Endothelial cell of umbilical vein (primary cell): ENCODE results near the gene DIP2A. TPM values are rescaled to one million over a fixed set of nuclear protein-coding genes. Genes with fewer than 3 reads are reported as not detected.

Experiments used
- BruUV-seq: library from RNA; stranded (reverse); fragments of 400-500 nt; replicated peaks from 2 replicates; lab custom pipeline; 2021; lab: Mats Ljungman, UMichigan
- CTCF ChIA-PET: fragments of 300-600, 350-600 bp; sonication (Branson Sonifier 250); formaldehyde crosslinking; loops from one replicate; lab custom pipeline; 2021; ENCODE audit warnings: antibody characterized with exemption, inconsistent platforms; lab: Charles Lee
- POLR2A ChIA-PET: fragments of 300-600, 350-600 bp; sonication (Branson Sonifier 250); formaldehyde crosslinking; loops from one replicate; lab custom pipeline; 2021; ENCODE audit warnings: antibody characterized with exemption, inconsistent platforms; lab: Charles Lee
- DNase-seq: peaks from one replicate; pipeline ENCODE4 v3.0.0-alpha.2; 2011; ENCODE audit warnings: low read depth, low spot score
- FAIRE-seq: peaks from 2 replicates; lab custom pipeline; 2011; peaks lifted over from hg19 to GRCh38; lab: Jason Lieb, UNC
- H2AFZ ChIP-seq: 2 replicates; pipeline ENCODE4 v1.6.0; 2012; ENCODE audit warnings: low read depth, low read length, control low read depth, inconsistent platforms
- H3K27ac ChIP-seq: 2 replicates; pipeline ENCODE4 v1.5.1; 2011; ENCODE audit warnings: low read depth, mild to moderate bottlenecking, control low read depth, low read length, moderate library complexity; ENCODE audit not compliant: insufficient read depth
- H3K27me3 ChIP-seq, 2 experiments: 2 replicates each; pipeline versions ENCODE4 v1.6.0 to v1.6.1; 2011; ENCODE audit warnings: low read length in 2 of 2, mixed read lengths in 1 of 2; ENCODE audit not compliant: control insufficient read depth in 2 of 2, insufficient read depth in 2 of 2
- H3K36me3 ChIP-seq, 2 experiments: 2 replicates in 1 of 2; 3 replicates in 1 of 2; pipeline ENCODE4 v1.5.1; 2011; ENCODE audit warnings: low read length in 2 of 2, mild to moderate bottlenecking in 1 of 2, moderate library complexity in 1 of 2; ENCODE audit not compliant: control insufficient read depth in 2 of 2, insufficient read depth in 2 of 2; ENCODE audit errors: extremely low read depth in 1 of 2
- H3K4me1 ChIP-seq: 3 replicates; pipeline ENCODE4 v1.5.1; 2011; ENCODE audit warnings: mild to moderate bottlenecking, low read length; ENCODE audit not compliant: control insufficient read depth, insufficient read depth; ENCODE audit errors: extremely low read depth
- H3K4me2 ChIP-seq: 2 replicates; pipeline ENCODE4 v1.6.1; 2011; ENCODE audit warnings: low read length, control low read depth, mixed read lengths; ENCODE audit not compliant: insufficient read depth
- H3K4me3 ChIP-seq, 3 experiments: fragments of 200-600 bp in 1 of 3; sonication (generic), shearing (Covaris generic) in 1 of 3; replicated peaks in 1 of 3; 2 replicates each; pipeline ENCODE4 v1.5.1; 2011 to 2016; ENCODE audit warnings: control low read depth in 3 of 3, low read length in 3 of 3, mild to moderate bottlenecking in 2 of 3, inconsistent platforms in 1 of 3, low read depth in 1 of 3, moderate library complexity in 1 of 3; ENCODE audit not compliant: insufficient read depth in 1 of 3
- H3K79me2 ChIP-seq: 2 replicates; pipeline ENCODE4 v1.6.0; 2012; ENCODE audit warnings: low read length, inconsistent platforms; ENCODE audit not compliant: control insufficient read depth, insufficient read depth
- H3K9ac ChIP-seq: replicated peaks from 2 replicates; pipeline ENCODE3; 2011; ENCODE audit warnings: low read length, control low read depth; ENCODE audit not compliant: insufficient read depth; ENCODE audit errors: extremely low read depth
- H3K9me1 ChIP-seq: replicated peaks from 3 replicates; pipeline ENCODE4 v1.6.0; 2011; ENCODE audit warnings: mild to moderate bottlenecking, low read length; ENCODE audit not compliant: control insufficient read depth, insufficient read depth; ENCODE audit errors: extremely low read depth
- H3K9me3 ChIP-seq: replicated peaks from 2 replicates; pipeline ENCODE4 v1.5.1; 2012; ENCODE audit warnings: low read length, inconsistent platforms; ENCODE audit not compliant: control insufficient read depth, insufficient read depth
- H4K20me1 ChIP-seq: replicated peaks from 2 replicates; pipeline ENCODE3; 2011; ENCODE audit warnings: mild to moderate bottlenecking, low read length; ENCODE audit not compliant: control insufficient read depth, insufficient read depth; ENCODE audit errors: extremely low read depth
- CTCF ChIP-seq, 2 donors: IDR thresholded peaks; 1 replicate in 1 of 2; 2 replicates in 1 of 2; pipeline ENCODE4 v1.5.1; 2011; ENCODE audit warnings: low read length in 2 of 2, mild to moderate bottlenecking in 2 of 2, moderate library complexity in 2 of 2, control low read depth in 1 of 2, inconsistent platforms in 1 of 2, low read depth in 1 of 2; ENCODE audit not compliant: insufficient read depth in 1 of 2; ENCODE audit errors: extremely low read depth in 1 of 2
- EZH2 ChIP-seq: IDR thresholded peaks from 2 replicates; pipeline ENCODE4 v1.6.1; 2012; ENCODE audit warnings: borderline replicate concordance, low read depth, mild to moderate bottlenecking, moderate library complexity, low read length, inconsistent platforms; ENCODE audit not compliant: severe bottlenecking
- FOS ChIP-seq: IDR thresholded peaks from 2 replicates; pipeline ENCODE4 v1.6.1; 2011; ENCODE audit warnings: mild to moderate bottlenecking, low read length, moderate library complexity, borderline replicate concordance; ENCODE audit not compliant: insufficient read depth
- GATA2 ChIP-seq: IDR thresholded peaks from 2 replicates; pipeline ENCODE4 v1.7.0; 2011; ENCODE audit warnings: low read depth, mild to moderate bottlenecking, moderate library complexity, mixed read lengths, low read length; ENCODE audit not compliant: insufficient read length, insufficient read depth
- JUN ChIP-seq: IDR thresholded peaks from 2 replicates; pipeline ENCODE4 v1.6.1; 2011; ENCODE audit warnings: borderline replicate concordance, low read depth; ENCODE audit not compliant: insufficient read length, insufficient read depth
- MAX ChIP-seq: IDR thresholded peaks from 2 replicates; pipeline ENCODE4 v1.6.1; 2011; ENCODE audit not compliant: insufficient read depth, insufficient read length
- MYC ChIP-seq: IDR thresholded peaks from one replicate; pipeline ENCODE4 v1.6.1; 2011; ENCODE audit warnings: mild to moderate bottlenecking, low read depth, low read length
- POLR2A ChIP-seq: IDR thresholded peaks from 2 replicates; pipeline ENCODE4 v1.6.1; 2012; ENCODE audit warnings: low read depth, mild to moderate bottlenecking, control low read depth, low read length
- POLR2AphosphoS5 ChIP-seq: IDR thresholded peaks from 2 replicates; pipeline ENCODE4 v1.6.1; 2012; ENCODE audit warnings: low read depth, mild to moderate bottlenecking, control low read depth, low read length, moderate library complexity; ENCODE audit not compliant: insufficient read depth
- dilution Hi-C: fragments of 300-500 bp; cut with MboI; formaldehyde crosslinking; loops from one replicate; pipeline ENCODE4 v1.15.0; 2019; ENCODE audit warnings: low sequenced_read_pairs; ENCODE audit not compliant: extremely low pct_ligation_motif_present
- intact Hi-C: fragments of 100-400 bp; cut with micrococcal nuclease; formaldehyde crosslinking; loops from one replicate; pipeline ENCODE4 v1.10.0; 2022
- polyA plus RNA-seq, 4 experiments: library from polyadenylated mRNA; depleted of rRNA in 3 of 4; stranded (reverse) in 3 of 4; unstranded in 1 of 4; fragments of >200 nt; gene quantifications; 2 replicates each; pipeline versions ENCODE4 v1.2.1 to v1.2.3, GENCODE V29; 2011 to 2012; ENCODE audit warnings: missing spikeins in 1 of 4
- total RNA-seq: library from RNA; stranded (reverse); gene quantifications from 2 replicates; pipeline ENCODE4 v1.2.3, GENCODE V29; 2021

Gene DIP2A
- total and polyA plus RNA-seq, 2 donors (not counting 3 experiments of a cell fraction or from before 2014, with no cell fraction given) = 34.5 to 62.1 TPM

DNA sequence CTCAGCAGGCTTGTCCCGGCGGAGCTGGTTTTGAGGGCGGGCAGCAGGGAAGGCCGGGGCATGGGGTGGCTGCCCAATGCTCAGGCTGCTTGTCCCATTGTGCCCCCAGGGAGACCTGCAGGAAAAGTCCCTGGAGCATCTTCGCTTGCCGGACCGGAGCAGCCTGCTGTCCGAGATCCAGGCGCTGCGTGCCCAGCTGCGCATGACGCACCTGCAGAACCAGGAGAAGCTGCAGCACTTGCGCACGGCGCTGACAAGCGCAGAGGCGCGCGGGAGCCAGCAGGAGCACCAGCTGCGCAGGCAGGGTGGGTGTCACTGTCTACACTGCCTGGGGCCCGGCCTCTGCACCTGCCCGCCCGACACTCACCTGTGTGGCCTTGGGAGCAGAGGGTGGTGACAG is 30.4 kb upstream of the DIP2A start:
- H3K9ac ChIP-seq = no peak overlapping the region
- H2AFZ ChIP-seq = no peak overlapping the region
- ChIA-PET CTCF (interaction anchor here (0.9 kb wide), 1 partner anchor 285 kb away, joined by 3 read pairs; no protein-coding TSS in a partner anchor), POLR2A (no interaction called here)
- H3K9me1 ChIP-seq = no peaks in the 10 kb centered on the region
- dilution Hi-C loops = no loop called here
- H3K4me3 ChIP-seq = no peak overlapping the region
- H3K4me1 ChIP-seq = no peaks in the 10 kb centered on the region
- H3K27me3 ChIP-seq = no peaks in the 10 kb centered on the region
- H3K36me3 ChIP-seq = peaks cover 3 to 35% of the 10 kb centered on the region in 2 experiments
- no peak for TF ChIP-seq EZH2
- no peak for TF ChIP-seq MAX
- no peak for TF ChIP-seq CTCF (IDR thresholded peaks at IDR 0.05; ENCODE audit: extremely low read depth in 1 of 2, insufficient read depth in 1 of 2, low read depth in 1 of 2, low read length in 2 of 2)
- no peak for TF ChIP-seq FOS
- no peak for TF ChIP-seq JUN
- no peak for TF ChIP-seq POLR2AphosphoS5
- no peak for TF ChIP-seq POLR2A
- TF ChIP-seq GATA2 = no peak
- no peak for TF ChIP-seq MYC
- FAIRE-seq (no peak), DNase-seq (no peak)
- no peak overlapping the region for H3K27ac ChIP-seq
- no peaks in the 10 kb centered on the region for H4K20me1 ChIP-seq
- BruUV-seq = no TSS peak
- intact Hi-C loops = no loop called here
- H3K79me2 ChIP-seq = no peaks in the 10 kb centered on the region
- no peaks in the 10 kb centered on the region for H3K9me3 ChIP-seq
- no peak overlapping the region for H3K4me2 ChIP-seq
